Left ventricle myocardium inferior (tissue), 1 donor: ENCODE results near the gene CALU. TPM values are rescaled to one million over a fixed set of nuclear protein-coding genes. Genes with fewer than 3 reads are reported as not detected.

Experiments used
- DNase-seq: peaks from one replicate; pipeline ENCODE4 v3.0.0-alpha.2; 2020
- H3K27ac ChIP-seq: fragments of 200-600 bp; replicated peaks from 2 replicates; pipeline ENCODE4 v1.8.0; 2021
- H3K27me3 ChIP-seq: fragments of 200-600 bp; 2 replicates; pipeline ENCODE4 v1.8.0; 2021; ENCODE audit warnings: low read depth
- H3K36me3 ChIP-seq: fragments of 200-600 bp; 2 replicates; pipeline ENCODE4 v1.8.0; 2021
- H3K4me1 ChIP-seq: fragments of 200-600 bp; 2 replicates; pipeline ENCODE4 v1.8.0; 2021
- H3K4me3 ChIP-seq: fragments of 200-600 bp; 2 replicates; pipeline ENCODE4 v1.8.0; 2021; ENCODE audit warnings: mild to moderate bottlenecking, moderate library complexity
- H3K9me3 ChIP-seq: fragments of 200-600 bp; replicated peaks from 2 replicates; pipeline ENCODE4 v1.8.0; 2021
- CTCF ChIP-seq: fragments of 200-600 bp; IDR thresholded peaks from 2 replicates; pipeline ENCODE4 v1.8.0; 2021; ENCODE audit warnings: antibody characterized with exemption, mild to moderate bottlenecking, borderline replicate concordance
- intact Hi-C: fragments of 100-400 bp; cut with micrococcal nuclease; formaldehyde crosslinking; loops from one replicate; pipeline ENCODE4 v1.11.0; 2022
- total RNA-seq: library from RNA; stranded (reverse); fragmentation: NEBNext Ultra II Directional; extraction: Animal tissue kit (Norgen Biotek cat#: 25700); gene quantifications from one replicate; pipeline ENCODE4 v1.2.1, GENCODE V29; 2021
- donor health status: DM: no; HTN: yes; CAD: no; lungs with severe emphysema.

The CALU gene
- total RNA-seq, 1 donor from 2014 or later: 236 TPM

GRCh38 chr7:128758553-128758952 is 19.4 kb downstream of the CALU start:
- Histone ChIP-seq H3K4me3 (no peak overlapping the region), H3K27ac (no peak overlapping the region), H3K27me3 (no peaks in the 10 kb centered on the region), H3K4me1 (peaks cover 35% of the 10 kb centered on the region), H3K36me3 (peaks cover 64% of the 10 kb centered on the region), H3K9me3 (no peaks in the 10 kb centered on the region)
- no peak for DNase-seq
- intact Hi-C loops: no loop called here
- TF ChIP-seq CTCF: no peak

GRCh38 chr7:128759242-128759641 is 20.1 kb downstream of the CALU start:
- TF ChIP-seq CTCF: no peak
- no peak for DNase-seq
- Histone ChIP-seq H3K27ac (no peak overlapping the region), H3K36me3 (peaks cover 65% of the 10 kb centered on the region), H3K4me1 (peaks cover 30% of the 10 kb centered on the region), H3K27me3 (no peaks in the 10 kb centered on the region), H3K4me3 (no peak overlapping the region), H3K9me3 (no peaks in the 10 kb centered on the region)
- intact Hi-C loops: no loop called here

GRCh38 chr7:128763541-128763940 is 24.4 kb downstream of the CALU start:
- no peaks in the 10 kb centered on the region for H3K9me3 ChIP-seq
- no peak for DNase-seq
- intact Hi-C loops: no loop called here
- H3K27ac ChIP-seq: no peak overlapping the region
- no peak overlapping the region for H3K4me3 ChIP-seq
- H3K27me3 ChIP-seq: no peaks in the 10 kb centered on the region
- H3K36me3 ChIP-seq: peaks cover 85% of the 10 kb centered on the region
- no peak for TF ChIP-seq CTCF
- peaks cover 16% of the 10 kb centered on the region for H3K4me1 ChIP-seq

GRCh38 chr7:128767475-128768110 is 28.4 kb downstream of the CALU start:
- no peaks in the 10 kb centered on the region for H3K9me3 ChIP-seq
- H3K27ac ChIP-seq: peak overlapping the region; percentile 55
- no peak overlapping the region for H3K4me3 ChIP-seq
- DNase-seq: no peak
- intact Hi-C loops: no loop called here
- TF ChIP-seq CTCF: no peak
- H3K27me3 ChIP-seq: no peaks in the 10 kb centered on the region
- peaks cover 87% of the 10 kb centered on the region for H3K36me3 ChIP-seq
- peaks cover 33% of the 10 kb centered on the region for H3K4me1 ChIP-seq

GRCh38 chr7:128770233-128770632 is 31.1 kb downstream of the CALU start:
- no peak for TF ChIP-seq CTCF
- Histone ChIP-seq H3K4me3 (no peak overlapping the region), H3K27ac (peak overlapping the region; percentile 22), H3K36me3 (peaks cover 64% of the 10 kb centered on the region), H3K4me1 (peaks cover 33% of the 10 kb centered on the region), H3K27me3 (no peaks in the 10 kb centered on the region), H3K9me3 (no peaks in the 10 kb centered on the region)
- intact Hi-C loops: no loop called here
- DNase-seq: no peak

GRCh38 chr7:128773604-128774003 is 34.4 kb downstream of the CALU start:
- Histone ChIP-seq H3K27me3 (no peaks in the 10 kb centered on the region), H3K4me3 (no peak overlapping the region), H3K9me3 (peaks cover 12% of the 10 kb centered on the region), H3K4me1 (peaks cover 16% of the 10 kb centered on the region), H3K27ac (no peak overlapping the region), H3K36me3 (peaks cover 43% of the 10 kb centered on the region)
- no peak for DNase-seq
- TF ChIP-seq CTCF: no peak
- intact Hi-C loops: no loop called here
